GM12864 (cell line): ENCODE results near the gene ERICH2.

Experiments used
- DNase-seq: peaks from one replicate; pipeline ENCODE4 v3.0.0-alpha.2; 2011; ENCODE audit warnings: low read depth
- H3K4me3 ChIP-seq: 2 replicates; pipeline ENCODE4 v1.5.1; 2011; ENCODE audit warnings: mild to moderate bottlenecking, low read depth, low read length, control low read depth
- TF ChIP-seq, protein P1 (sequence below): IDR thresholded peaks from 2 replicates; pipeline ENCODE4 v1.5.1; 2011; ENCODE audit warnings: low read depth, mild to moderate bottlenecking, moderate library complexity, low read length, control low read depth, inconsistent platforms; ENCODE audit errors: missing control alignments

The ERICH2 gene

DNA sequence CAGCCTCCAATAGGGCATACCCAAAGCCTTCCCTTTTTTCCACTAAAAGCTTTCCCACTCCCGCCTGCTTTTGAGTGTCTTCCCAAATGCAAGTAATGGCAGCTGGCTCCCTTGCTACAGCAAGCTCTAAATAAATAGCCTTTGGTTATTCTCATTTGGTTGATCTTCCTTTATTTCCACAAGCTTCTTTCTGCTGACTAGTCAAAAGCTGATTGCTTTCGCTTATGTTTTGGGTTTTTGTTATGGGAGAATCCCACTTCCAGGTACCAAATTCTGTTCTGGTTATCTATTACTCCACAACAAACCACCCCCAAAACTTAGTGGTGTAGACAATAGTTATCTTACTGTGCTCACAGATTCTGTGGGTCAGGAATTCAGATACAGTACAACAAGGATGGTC, 32.8 kb upstream of the ERICH2 start:
- no peak overlapping the region for H3K4me3 ChIP-seq
- TF ChIP-seq, protein P1, sequence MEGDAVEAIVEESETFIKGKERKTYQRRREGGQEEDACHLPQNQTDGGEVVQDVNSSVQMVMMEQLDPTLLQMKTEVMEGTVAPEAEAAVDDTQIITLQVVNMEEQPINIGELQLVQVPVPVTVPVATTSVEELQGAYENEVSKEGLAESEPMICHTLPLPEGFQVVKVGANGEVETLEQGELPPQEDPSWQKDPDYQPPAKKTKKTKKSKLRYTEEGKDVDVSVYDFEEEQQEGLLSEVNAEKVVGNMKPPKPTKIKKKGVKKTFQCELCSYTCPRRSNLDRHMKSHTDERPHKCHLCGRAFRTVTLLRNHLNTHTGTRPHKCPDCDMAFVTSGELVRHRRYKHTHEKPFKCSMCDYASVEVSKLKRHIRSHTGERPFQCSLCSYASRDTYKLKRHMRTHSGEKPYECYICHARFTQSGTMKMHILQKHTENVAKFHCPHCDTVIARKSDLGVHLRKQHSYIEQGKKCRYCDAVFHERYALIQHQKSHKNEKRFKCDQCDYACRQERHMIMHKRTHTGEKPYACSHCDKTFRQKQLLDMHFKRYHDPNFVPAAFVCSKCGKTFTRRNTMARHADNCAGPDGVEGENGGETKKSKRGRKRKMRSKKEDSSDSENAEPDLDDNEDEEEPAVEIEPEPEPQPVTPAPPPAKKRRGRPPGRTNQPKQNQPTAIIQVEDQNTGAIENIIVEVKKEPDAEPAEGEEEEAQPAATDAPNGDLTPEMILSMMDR = no peak
- no peak for DNase-seq

DNA sequence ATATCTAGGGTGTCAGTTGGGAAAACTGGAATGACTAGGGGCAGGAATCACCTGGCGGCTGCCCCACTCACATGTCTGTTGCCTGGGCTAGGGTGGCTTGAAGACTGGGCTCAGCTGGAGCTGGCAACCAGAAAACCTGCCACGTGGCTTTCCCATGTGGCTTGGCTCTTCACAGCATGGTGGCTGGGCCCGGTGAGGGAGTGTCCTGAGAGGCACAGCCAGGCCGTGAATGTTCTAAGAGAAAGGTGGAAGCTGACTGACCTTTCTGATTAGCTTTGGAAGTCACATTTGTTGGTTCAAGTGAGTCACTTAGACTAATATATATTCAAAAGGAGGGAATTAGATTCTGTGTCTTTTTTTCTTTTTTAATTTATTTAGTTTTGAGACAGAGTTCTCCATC, 32.4 kb upstream of the ERICH2 start:
- DNase-seq = no peak
- TF ChIP-seq, protein P1 = no peak
- no peak overlapping the region for H3K4me3 ChIP-seq

GRCh38 chr2:170739048-170739447, 31.1 kb upstream of the ERICH2 start:
- TF ChIP-seq, protein P1 = no peak
- no peak overlapping the region for H3K4me3 ChIP-seq
- no peak for DNase-seq

- no peak overlapping the region for H3K4me3 ChIP-seq
- TF ChIP-seq, protein P1 = no peak
- no peak for DNase-seq
These were observed 30.6 kb upstream of the ERICH2 start for GRCh38 chr2:170739507-170740046.

- TF ChIP-seq, protein P1 = no peak
- H3K4me3 ChIP-seq = no peak overlapping the region
- DNase-seq = no peak
These were observed 29.5 kb upstream of the ERICH2 start for GRCh38 chr2:170740660-170741059.

- H3K4me3 ChIP-seq = no peak overlapping the region
- TF ChIP-seq, protein P1 = no peak
- DNase-seq = no peak
These were observed 28.2 kb upstream of the ERICH2 start for GRCh38 chr2:170742000-170742399.

GRCh38 chr2:170742896-170743529, 27.2 kb upstream of the ERICH2 start:
- DNase-seq = no peak
- TF ChIP-seq, protein P1 = no peak

More at GRCh38 chr2:170742896-170743529, 27.2 kb upstream of the ERICH2 start:
- H3K4me3 ChIP-seq = no peak overlapping the region
